OCI-LY3 (cell line): ENCODE data around the gene CDH4.

Source experiments
- CTCF ChIP-seq: fragments of 200-600, 300-600 bp; sonication (generic); IDR thresholded peaks from 2 replicates; pipeline ENCODE4 v1.5.1; 2014; ENCODE audit warnings: antibody characterized with exemption, low read length, low read depth
- EZH2phosphoT487 ChIP-seq: fragments of 200-600 bp; shearing (Covaris generic); IDR thresholded peaks from 2 replicates; pipeline ENCODE4 v1.6.1; 2018; ENCODE audit warnings: antibody characterized with exemption, mixed run types, low read depth

DNA sequence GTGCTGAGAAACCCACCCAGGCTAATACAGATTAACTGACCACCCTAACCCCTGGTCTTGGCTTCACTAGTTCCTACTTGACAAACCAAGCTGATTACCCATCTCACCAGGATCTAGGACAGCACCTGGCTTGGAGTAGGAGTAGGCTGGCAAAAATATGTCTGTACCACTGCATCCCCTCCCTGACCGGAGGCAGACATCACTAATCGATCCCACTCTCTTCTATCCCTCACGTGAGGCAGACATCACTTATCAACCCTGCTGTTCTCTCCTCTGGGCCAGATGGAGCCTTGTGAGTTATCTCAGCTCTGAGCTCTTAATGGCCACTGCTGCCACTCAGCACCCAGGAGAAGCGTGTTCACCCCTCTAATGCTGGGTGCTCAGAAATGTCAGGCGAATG is 324.3 kb downstream of the CDH4 start:
- TF ChIP-seq CTCF (no peak), EZH2phosphoT487 (no peak)
